ENCODE results near the gene MOB3B. TPM values are rescaled to one million over a fixed set of nuclear protein-coding genes. Genes with fewer than 3 reads are reported as not detected.
A peak's percentile ranks its signal among the peaks of the same experiment; 100 is the strongest.

The MOB3B gene
- polyA plus RNA-seq, 1 donor: 27.3 TPM

DNA sequence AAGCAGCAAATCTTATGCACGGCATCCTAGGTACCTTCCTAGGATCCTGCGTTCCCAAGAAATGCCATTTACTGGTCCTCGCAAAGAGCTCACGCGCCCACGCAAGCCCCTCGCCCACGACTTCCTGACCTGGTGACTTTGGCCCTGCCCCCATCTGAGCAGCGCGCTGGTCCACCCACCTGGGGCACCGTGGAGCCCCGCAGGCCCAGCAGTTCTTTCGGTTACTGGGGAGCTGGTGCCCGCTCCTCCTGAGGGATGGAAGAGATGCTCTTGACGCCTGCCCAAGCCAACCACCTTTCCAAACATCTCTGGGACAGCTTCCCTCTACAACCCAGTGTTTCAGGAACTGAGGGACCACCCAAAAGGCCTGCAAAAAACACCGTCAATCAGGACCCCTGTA, 249.4 kb downstream of the MOB3B start:
- DNase-seq: no peak

DNA sequence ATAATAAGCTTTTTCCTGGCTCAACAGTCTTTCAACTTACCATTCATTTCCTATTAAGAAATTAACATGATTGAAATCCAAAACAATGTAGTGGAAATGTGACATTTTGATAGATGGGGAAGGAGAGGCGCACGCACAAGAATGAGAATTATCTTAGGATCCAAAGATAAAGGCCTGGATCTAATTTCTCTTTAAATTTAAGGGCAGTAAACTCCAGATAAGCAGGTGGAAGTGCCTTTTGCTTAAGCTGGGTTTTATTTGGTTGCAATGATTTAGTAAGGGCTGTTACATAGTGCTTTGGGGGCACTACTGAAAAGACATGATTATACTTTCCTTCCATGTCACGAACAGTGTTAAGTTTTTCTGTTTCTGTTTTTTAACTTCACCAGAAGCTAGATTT, 250.0 kb downstream of the MOB3B start:
- no peak for DNase-seq

DNA sequence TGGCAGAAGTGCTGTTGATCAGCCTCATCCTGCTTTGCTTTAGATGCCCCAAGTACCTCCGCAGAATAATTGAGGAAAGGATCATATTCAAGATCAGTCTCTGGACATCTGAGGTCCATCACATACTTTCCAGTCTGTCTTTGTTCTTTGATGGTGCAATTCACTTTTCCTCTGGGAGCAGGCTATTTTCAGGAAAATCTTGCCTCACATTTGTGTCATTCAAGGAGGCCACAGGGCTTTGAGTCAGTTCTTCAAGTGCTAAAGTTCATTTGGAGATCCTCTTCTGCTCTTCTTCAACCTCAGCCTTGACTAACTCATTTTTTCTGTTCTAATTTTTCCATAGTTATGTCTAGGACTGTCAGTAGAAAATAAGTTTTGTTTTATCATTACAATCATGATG, 251.2 kb downstream of the MOB3B start:
- no peak for DNase-seq

DNA sequence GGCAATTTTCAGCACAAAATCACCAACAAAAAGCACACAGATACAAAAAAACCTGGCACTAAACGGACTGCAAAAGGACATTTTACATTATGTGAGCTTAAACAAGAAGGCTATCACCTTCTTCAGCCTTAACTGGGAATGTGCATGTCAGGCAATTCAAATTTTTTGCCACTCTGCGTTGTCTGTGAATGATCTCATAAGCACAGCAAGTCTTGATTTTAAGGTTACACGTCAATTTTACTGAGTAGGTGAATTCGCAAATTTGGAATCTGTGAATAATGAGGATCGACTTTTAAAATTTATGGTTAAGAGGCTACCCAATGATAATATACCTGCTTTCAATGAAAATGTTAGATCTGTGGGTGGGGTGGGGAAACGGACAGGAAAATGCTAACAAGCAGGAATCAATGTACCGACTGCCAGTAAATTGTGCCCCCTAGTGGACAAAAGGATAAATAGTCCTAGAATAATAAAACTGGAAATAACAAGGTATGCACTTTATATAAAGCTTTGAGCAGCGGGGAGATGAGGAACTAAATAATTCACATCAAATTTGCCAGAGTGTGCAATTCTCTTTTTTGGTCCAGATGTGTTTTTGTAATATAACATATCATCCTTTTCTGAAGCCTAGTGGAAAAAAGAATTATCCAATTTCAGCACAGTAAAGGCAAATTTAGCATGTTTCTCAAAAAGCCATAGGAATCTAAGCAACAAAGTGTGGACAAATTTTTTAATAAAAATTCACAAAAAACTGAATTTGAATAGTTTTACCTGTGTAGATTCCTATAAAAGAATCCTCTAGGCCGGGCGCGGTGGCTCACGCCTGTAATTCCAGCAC, 253.2 kb downstream of the MOB3B start:
- peak; percentile 66 for DNase-seq

Other genes with a start within 250 kb of the MOB3B start
- gene EQTN, start 232.7 kb downstream of the MOB3B start, polyA plus RNA-seq (ENCODE audit: insufficient read length): 0.43 TPM
- gene IFNK, start 5.5 kb downstream of the MOB3B start, polyA plus RNA-seq (ENCODE audit: insufficient read length): not detected
- gene C9orf72, start 43.7 kb upstream of the MOB3B start, polyA plus RNA-seq (ENCODE audit: insufficient read length): 24.9 TPM

Measured in left kidney (tissue), 2 donors.